CD4-positive, alpha-beta T cell treated with Interleukin-1 beta for 1 hour (primary cell): ENCODE data around the gene FGL2.
"Not testable (repeated sequence)": the region's sequence is repeated elsewhere in the genome, so short reads cannot be mapped to it uniquely, and the experiment has no call there.

Experiments
- DNase-seq, 2 donors: peaks; one replicate each; pipeline ENCODE4 v3.0.0-alpha.2; 2020 to 2022

The FGL2 gene

DNA sequence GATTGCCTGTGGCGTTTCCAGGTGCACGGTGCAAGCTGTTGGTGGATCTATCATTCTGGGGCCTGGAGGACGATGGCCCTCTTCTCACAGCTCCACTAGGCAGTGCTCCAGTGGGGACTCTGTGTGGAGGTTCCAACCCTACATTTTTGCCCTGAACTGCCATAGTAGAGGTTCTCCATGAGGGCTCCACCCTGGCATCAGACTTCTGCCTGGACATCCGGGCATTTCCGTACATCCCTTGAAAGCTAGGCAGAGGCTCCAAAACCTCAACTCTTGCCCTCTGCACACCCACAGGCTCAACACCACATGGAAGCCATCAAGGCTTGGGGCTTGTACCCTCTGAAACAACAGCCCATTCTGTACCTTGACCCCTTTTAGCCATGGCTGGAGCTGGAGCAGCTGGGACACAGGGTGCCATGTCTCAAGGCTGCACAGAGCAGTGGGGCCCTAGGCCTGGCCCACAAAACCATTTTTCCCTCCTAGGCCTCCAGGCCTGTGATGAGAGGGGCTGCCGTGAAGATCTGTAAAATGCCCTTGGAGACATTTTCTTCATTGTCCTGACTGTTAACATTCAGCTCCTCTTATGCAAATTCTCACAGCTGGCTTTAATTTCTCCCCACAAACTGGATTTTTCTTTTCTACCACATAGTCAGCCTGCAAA, 10.0 kb upstream of the FGL2 start:
- no peak for DNase-seq

DNA sequence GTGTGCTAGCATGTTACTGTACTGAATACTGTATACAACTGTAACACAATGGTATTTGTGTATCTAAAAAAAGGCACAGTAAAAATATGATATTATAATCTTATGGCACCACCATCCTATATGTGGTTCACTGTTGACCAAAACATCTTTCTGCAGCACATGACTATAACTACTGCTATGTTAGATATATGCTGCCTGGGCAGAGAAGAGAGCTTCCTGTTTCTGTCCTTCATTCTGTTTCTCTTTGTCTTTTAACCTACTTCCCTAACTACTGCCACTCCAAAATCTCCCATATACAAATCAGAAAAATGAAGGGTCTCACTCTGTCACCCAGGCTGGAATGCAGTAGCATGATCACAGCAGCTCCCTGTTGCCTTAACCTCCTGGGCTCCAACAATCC, 8.8 kb upstream of the FGL2 start:
- DNase-seq: no peak

DNA sequence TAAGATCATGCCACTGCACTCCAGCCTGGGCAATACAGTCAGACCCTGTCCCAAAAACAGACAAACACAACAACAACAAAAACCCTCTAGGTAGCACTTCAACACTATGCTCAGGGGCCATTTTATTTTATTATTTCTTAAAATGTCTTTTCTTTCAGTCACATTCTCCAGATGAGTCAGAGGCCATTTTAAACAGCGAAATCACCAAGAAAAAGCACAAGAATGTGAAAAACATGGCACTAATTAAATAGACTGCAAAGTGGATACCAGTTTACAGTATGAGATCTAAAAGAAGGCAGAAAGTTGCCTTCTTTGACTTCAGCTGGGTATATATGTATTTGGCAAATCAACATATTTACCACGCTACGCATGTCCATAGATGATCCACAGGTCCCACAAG, 6.1 kb upstream of the FGL2 start:
- no peak for DNase-seq

- DNase-seq: no peak
These were observed 2.9 kb upstream of the FGL2 start for GRCh38 chr7:77202481-77202976.

DNA sequence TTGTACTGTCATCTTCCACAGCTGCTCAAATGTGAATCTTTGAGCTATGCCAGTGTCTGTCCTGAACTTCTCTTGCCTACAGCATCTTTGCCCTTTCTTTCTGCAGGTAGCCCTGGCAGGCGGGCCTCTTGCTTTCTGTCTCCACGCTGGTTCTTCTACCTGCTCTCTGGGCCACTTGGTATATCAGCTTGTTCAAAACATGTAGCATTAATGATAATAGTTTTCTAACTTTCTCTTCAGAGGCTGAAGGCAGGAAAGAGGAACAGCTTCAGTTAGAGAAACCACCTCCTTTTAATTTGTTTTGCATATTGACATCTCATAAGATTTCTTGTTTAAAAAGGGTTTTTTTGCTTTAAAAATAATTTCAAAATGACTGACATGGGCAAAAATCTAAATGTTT, 923 bp upstream of the FGL2 start:
- DNase-seq: no peak

DNA sequence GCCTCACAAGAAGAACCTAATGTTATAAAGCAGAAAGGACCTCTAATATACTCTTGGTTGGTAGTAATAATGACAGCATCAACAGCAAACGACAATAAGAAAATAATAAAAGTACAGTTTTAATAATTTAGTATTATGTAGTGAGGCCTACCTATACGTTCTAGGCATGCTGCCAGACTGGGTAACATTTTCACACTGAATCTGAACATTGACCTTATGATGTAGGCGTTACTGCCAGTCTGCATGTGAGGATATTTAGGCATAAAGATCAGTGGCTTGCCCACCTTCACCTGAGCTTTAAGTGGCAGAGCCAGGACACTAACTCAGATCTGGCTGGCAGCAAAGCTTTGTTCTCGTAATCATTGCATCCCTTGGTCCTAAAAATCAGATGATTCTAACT, 2.5 kb downstream of the FGL2 start:
- no peak for DNase-seq

GRCh38 chr7:77188731-77189437, 10.7 kb downstream of the FGL2 start:
- no peak for DNase-seq

DNA sequence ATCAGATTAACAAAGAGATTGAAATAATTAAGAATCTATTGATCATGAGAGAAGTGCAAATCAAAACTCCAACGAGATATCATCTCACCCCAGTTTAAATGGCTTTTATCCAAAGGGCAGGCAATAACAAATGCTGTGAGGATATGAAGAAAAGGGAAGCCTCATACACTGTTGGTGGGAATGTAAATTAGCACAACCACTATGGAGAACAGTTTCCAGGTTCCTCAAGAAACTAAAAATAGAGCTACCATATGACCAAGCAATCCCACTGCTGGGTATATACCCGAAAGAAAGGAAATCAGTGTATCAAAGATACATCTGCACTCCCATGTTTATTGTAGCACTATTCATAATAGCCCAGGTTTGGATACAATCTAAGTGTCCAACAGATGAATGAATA, 13.8 kb downstream of the FGL2 start:
- DNase-seq: no peak

DNA sequence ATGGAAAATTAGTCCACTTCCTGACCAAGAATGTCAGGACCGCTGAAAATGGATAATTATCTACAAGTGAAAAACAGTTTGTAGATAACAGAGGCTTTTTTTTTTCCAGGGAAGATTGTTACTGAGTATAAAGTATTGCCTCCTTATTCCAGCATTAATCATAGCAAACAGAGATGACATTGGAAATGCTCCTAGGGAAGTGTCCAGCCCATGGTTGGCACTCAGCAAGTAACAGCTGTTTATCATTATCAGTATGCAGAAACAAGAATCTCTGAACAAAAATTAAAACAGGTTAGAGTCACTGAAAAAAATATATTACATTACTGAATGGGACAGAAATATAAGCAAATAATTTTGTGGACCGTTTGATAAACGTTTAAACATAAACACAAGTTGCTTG, 14.6 kb downstream of the FGL2 start:
- no peak for DNase-seq

DNA sequence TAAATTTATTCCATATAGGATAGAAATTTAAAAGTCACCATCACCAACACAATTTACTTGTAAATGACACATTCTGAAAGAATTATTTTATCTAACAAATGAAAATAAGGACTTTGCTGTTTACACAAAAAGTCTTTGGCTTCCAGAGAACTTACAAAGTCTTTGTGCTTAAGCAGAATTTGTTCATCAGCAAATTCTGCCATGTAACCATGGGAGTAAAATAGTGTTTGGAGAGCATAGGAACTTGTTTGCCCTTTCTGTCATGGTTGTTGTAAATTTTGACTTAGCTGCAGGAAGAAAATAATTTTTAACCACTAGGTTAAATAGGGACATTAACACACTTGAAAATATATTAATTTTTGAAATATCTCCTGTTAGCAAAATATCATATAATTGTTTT, 15.2 kb downstream of the FGL2 start:
- no peak for DNase-seq

- DNase-seq: no peak
These were observed 17.4 kb downstream of the FGL2 start for GRCh38 chr7:77182261-77182660.

DNA sequence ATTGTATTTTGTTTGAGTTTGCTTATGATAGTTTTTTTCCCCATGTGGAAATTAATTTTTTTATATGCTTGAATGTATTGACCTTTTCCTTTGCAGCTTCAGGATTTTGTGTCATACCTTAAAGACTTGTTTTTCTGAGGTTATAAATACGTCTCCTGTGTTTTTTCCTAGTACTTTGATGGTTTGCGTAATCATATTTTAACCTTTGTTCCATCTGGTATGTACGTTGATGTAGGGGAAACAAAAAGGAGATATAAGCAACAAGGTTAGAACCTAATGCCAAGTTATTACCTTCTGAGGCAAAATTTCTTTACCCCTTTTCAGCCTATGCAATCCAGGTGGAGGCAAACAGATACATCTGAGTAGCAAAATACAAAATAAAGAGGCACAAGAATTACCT, 17.9 kb downstream of the FGL2 start:
- no peak for DNase-seq

DNA sequence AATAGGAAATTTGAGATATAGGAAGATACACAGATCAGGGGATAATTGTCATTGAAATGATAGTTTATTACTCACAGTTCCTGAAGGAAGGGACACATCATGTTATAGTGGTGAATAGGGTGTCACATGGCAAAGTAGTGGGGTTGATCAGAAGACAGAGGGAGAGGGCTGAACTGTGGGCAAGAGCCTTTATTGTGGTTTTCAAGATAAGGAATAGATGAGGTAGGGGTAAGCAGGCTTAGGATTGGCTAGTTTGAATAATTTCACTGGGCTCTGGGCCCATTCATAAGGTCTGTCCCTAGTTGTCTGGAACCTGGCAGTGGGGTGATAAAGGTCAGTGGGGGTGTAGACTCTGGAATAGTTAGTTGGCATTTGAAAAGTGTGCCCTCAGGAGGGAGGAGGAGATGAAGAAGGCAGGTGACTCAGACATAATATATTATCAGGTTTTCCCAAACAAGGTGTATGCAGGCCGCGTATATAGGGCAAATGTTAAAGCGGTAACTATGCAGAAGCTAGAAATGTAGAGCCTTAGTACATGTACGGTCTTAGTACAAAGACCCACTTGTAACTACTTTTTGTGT, 18.5 kb downstream of the FGL2 start:
- DNase-seq: no peak

GRCh38 chr7:77178024-77178423, 21.6 kb downstream of the FGL2 start:
- DNase-seq: not testable (repeated sequence)

- not testable (repeated sequence) for DNase-seq
These were observed 22.2 kb downstream of the FGL2 start for GRCh38 chr7:77177321-77177904.

GRCh38 chr7:77175274-77175800, 24.3 kb downstream of the FGL2 start:
- not testable (repeated sequence) for DNase-seq

DNA sequence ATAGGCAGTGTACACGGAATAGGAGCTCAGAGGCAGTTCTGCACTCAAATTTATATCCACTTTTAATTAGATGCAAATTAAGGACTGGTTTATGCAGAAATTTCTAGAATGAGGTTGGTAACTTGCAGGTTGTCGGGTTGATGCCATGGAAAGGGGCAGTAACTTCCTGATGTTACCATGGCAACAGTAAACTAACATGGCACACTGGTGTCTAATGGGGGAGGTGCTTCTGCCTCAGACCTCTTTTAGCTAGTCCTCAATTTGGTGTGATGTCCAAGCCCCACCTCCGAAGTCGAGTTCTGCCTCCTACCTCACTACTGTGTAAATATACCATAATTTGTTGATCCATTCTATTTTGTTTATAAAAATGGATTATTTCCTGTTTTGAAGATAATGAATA, 25.2 kb downstream of the FGL2 start:
- DNase-seq: not testable (repeated sequence)

DNA sequence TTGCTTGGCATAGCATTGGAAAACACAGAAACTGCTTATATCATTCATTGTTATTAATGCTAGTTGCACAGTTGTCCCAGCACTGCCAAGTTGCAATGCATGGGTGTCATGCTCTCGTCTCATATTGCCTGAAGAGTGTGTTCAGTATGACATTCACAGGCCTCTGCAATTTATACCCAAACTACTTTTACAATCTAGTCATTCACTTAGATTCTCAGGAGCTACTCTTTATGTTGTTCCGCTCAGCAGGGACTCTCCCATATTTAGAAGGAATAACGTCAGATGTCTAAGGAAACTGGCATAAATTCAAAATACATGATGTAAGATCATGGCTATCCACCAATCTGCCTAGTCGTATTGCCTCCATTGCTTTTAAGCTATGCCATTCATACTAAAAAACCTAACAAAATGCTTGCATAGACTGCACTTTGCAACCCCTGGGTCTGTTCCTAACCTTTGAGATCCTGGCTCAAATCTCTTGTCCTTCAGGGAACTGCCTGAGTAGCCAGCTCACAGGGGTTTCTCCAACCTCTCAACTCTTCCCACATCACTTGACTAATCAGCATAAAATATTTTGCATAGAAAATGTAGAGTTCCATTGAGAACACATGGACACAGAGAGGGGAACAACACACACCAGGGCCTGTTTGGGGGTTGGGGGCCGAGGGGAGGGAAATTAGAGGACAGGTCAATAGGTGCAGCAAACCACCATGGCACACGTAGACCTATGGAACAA, 27.0 kb downstream of the FGL2 start:
- DNase-seq: not testable (repeated sequence)

GRCh38 chr7:77171073-77171472, 28.5 kb downstream of the FGL2 start:
- not testable (repeated sequence) for DNase-seq

GRCh38 chr7:77157446-77157845, 42.2 kb downstream of the FGL2 start:
- DNase-seq: peak in 1 of 2 donors; percentile 9

DNA sequence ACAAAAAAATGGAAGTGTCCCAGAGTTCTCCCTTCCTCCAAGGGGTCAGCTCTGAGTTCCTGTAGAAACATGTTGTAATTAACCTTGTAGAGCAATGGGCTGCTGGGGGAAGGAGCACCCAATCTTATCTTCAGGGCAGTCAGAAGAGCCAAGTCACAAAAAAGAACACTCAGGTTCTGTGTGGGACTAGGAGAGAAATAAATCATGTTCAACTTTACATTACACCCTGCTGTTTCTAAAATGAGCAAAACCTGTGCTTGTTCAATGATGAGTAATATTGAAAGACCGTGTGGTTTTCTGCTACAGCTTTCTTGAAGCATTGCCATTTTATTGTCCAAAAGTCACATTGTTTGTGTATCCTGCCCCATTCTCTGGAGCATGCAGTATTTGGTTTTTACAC, 42.6 kb downstream of the FGL2 start:
- DNase-seq: not testable (repeated sequence)

- DNase-seq: not testable (repeated sequence)
These were observed 43.8 kb downstream of the FGL2 start for GRCh38 chr7:77155601-77156377.
